Measurements from ENCODE around the gene DDX10.
A peak's percentile ranks its signal among the peaks of the same experiment; 100 is the strongest.

DDX10 gene

DNA sequence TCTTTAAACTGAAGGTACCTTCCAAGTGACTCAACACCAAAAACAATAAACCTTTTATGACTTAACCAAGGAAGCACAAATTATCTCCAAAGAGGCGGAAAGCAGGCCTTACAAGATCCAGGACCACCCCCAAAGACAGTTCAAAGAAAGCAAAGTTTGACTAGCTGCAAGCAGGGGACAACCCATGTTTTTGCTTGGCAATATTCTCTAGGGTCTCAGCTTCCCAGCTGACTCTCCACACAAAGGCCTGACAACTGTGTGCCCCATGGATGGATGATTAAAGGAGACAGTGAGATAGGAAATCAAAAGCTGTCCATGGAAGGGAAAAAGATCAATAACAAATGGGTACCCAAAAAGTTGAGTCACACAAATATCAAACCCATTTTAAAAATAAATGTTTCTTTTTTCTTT, 232.2 kb downstream of the DDX10 start:
- no peak overlapping the region for H3K27ac ChIP-seq
- DNase-seq (ENCODE audit: low read depth, low spot score) = no peak

DNA sequence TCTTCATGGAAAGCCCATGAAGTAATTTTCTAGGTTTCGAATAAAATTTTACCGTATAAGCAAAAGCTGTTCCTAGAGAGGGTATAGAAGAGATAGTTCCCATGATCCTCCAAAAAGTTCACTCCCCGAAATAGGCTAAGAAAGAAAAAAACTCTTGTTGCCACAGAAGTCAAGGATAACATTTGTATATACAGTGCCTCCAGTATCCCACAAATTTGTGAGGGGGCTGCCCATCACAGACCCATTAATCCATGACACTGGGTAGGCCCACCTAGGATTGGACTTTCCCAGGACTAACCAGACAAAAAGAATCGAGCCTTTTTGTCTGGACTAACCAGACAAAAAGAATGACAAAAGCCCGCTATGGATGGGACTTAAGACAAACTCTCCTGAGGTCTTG, 233.0 kb downstream of the DDX10 start:
- TF ChIP-seq POLR2AphosphoS5 (IDR thresholded peaks at IDR 0.05; ENCODE audit: borderline replicate concordance, low read depth, low read length) = no peak
- TF ChIP-seq FOXP2 (optimal IDR thresholded peaks at IDR 0.05; ENCODE audit: control extremely low read depth, extremely low read length, insufficient read depth) = no peak
- no peak for TF ChIP-seq EZH2 (IDR thresholded peaks at IDR 0.05)

More for the DNA sequence above, 232.2 kb downstream of the DDX10 start:
- Histone ChIP-seq H3K36me3 (ENCODE audit: insufficient read depth, low read length) (0 out of 2 replicates have a peak, but pooled peaks cover 3% of the 10 kb centered on the region), H3K9me3 (ENCODE audit: low read depth, low read length) (no peaks in the 10 kb centered on the region), H3K4me3 (no peak overlapping the region), H3K9ac (ENCODE audit: insufficient read length) (no peak overlapping the region)
- TF ChIP-seq POLR2AphosphoS5 (IDR thresholded peaks at IDR 0.05; ENCODE audit: borderline replicate concordance, low read depth, low read length) (no peak), EZH2 (IDR thresholded peaks at IDR 0.05) (no peak), FOXP2 (optimal IDR thresholded peaks at IDR 0.05; ENCODE audit: control extremely low read depth, extremely low read length, insufficient read depth) (no peak)

DNA sequence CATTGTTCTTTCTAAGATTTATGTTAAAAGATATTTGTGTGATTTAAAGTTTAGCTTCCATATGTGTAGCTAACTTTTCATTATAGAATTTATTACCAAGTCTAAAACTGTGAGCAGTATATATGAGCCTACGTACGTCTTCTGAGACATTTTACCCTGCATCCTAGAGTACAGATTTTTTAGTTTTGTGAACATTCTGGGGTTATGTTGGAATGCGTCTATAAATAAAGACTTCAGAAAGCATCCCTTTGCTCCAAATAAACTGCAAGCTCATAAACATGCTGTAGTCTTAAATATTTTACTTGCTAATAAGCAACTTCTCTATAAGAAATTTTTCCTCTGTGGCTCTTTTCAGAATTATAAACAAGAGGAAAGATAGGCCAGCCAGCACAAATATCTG, 236.5 kb downstream of the DDX10 start:
- TF ChIP-seq EZH2 (IDR thresholded peaks at IDR 0.05) = no peak
- no peak for TF ChIP-seq FOXP2 (optimal IDR thresholded peaks at IDR 0.05; ENCODE audit: control extremely low read depth, extremely low read length, insufficient read depth)
- TF ChIP-seq POLR2AphosphoS5 (IDR thresholded peaks at IDR 0.05; ENCODE audit: borderline replicate concordance, low read depth, low read length) = no peak
- Histone ChIP-seq H3K9ac (ENCODE audit: insufficient read length) (no peak overlapping the region), H3K9me3 (ENCODE audit: low read depth, low read length) (no peaks in the 10 kb centered on the region), H3K27ac (no peak overlapping the region), H3K4me3 (no peak overlapping the region), H3K36me3 (ENCODE audit: insufficient read depth, low read length) (0 out of 2 replicates have a peak, but pooled peaks cover 3% of the 10 kb centered on the region)
- no peak for DNase-seq (ENCODE audit: low read depth, low spot score)

More for the DNA sequence above, 233.0 kb downstream of the DDX10 start:
- no peak overlapping the region for H3K27ac ChIP-seq
- H3K9me3 ChIP-seq (ENCODE audit: low read depth, low read length) = no peaks in the 10 kb centered on the region
- DNase-seq (ENCODE audit: low read depth, low spot score) = no peak
- no peak overlapping the region for H3K9ac ChIP-seq (ENCODE audit: insufficient read length)
- no peak overlapping the region for H3K4me3 ChIP-seq
- 0 out of 2 replicates have a peak, but pooled peaks cover 3% of the 10 kb centered on the region for H3K36me3 ChIP-seq (ENCODE audit: insufficient read depth, low read length)

DNA sequence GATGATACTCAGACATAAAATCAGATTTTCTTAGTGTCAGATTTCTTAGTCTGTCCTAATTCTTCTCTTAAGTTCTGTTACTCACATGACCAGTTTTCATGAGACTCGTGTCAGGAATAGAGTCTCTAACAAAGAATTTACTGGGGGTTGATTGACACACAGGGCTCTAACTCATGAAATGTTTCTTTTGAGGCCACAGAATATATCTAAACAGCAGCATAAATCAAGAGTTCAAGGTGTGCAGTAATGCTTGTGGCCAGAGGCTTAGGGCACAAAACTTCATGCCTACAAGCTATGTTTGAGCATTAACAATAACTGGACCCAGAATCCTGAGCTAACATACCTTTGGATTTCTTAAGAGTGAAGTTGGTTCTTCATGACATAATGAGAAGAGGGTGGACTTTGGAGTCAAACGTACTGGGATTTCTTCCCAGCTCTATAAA, 237.2 kb downstream of the DDX10 start:
- DNase-seq (ENCODE audit: low read depth, low spot score) = no peak

DNA sequence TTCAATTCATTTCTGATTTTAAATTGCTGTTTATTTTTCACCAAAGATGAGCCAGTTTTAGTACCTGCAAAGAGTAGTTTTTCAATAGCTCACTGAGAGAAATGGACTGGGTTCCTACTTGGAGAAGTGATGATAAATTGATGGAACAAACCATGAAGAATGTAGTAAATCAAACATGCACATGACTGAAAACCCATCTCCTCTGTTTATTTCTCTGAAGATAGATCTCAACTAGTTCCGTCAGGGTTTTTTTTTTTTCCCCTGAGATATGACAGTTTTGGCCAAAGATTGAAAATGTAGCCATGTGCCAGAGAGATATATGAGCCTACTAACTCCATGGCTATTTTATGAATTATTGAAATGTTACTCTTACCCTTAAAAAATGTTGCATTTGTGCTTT, 239.6 kb downstream of the DDX10 start:
- TF ChIP-seq POLR2AphosphoS5 (IDR thresholded peaks at IDR 0.05; ENCODE audit: borderline replicate concordance, low read depth, low read length) (no peak), FOXP2 (optimal IDR thresholded peaks at IDR 0.05; ENCODE audit: control extremely low read depth, extremely low read length, insufficient read depth) (no peak), EZH2 (IDR thresholded peaks at IDR 0.05) (no peak)
- no peak for DNase-seq (ENCODE audit: low read depth, low spot score)
- no peaks in the 10 kb centered on the region for H3K9me3 ChIP-seq (ENCODE audit: low read depth, low read length)
- no peak overlapping the region for H3K4me3 ChIP-seq
- H3K9ac ChIP-seq (ENCODE audit: insufficient read length) = no peak overlapping the region
- H3K27ac ChIP-seq = no peak overlapping the region
- H3K36me3 ChIP-seq (ENCODE audit: insufficient read depth, low read length) = no peaks in the 10 kb centered on the region

More for the DNA sequence above, 237.2 kb downstream of the DDX10 start:
- Histone ChIP-seq H3K36me3 (ENCODE audit: insufficient read depth, low read length) (0 out of 2 replicates have a peak, but pooled peaks cover 3% of the 10 kb centered on the region), H3K27ac (no peak overlapping the region), H3K9me3 (ENCODE audit: low read depth, low read length) (no peaks in the 10 kb centered on the region), H3K4me3 (no peak overlapping the region), H3K9ac (ENCODE audit: insufficient read length) (no peak overlapping the region)
- no peak for TF ChIP-seq EZH2 (IDR thresholded peaks at IDR 0.05)
- TF ChIP-seq FOXP2 (optimal IDR thresholded peaks at IDR 0.05; ENCODE audit: control extremely low read depth, extremely low read length, insufficient read depth) = no peak
- no peak for TF ChIP-seq POLR2AphosphoS5 (IDR thresholded peaks at IDR 0.05; ENCODE audit: borderline replicate concordance, low read depth, low read length)

DNA sequence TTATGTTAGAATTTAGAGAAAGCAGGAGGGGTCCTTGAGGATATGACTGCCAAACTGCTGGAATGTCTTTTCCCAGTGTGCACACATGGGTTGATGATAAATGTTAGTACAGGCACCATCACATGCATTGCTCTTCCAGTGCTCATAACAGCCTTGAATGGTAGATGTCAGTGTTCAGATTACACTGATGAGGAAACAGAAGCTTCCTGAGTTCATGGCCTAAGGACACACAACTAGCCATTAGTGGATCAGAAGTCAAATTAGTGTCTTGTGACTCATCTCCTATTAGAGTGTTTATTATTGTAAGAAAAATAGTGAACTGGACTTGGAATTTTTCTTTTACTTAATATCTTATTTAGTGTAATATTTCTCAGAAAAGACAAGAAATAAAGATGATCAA, 241.5 kb downstream of the DDX10 start:
- no peaks in the 10 kb centered on the region for H3K9me3 ChIP-seq (ENCODE audit: low read depth, low read length)
- H3K4me3 ChIP-seq = peak overlapping the region; percentile 51
- TF ChIP-seq EZH2 (IDR thresholded peaks at IDR 0.05) = no peak
- no peak for TF ChIP-seq FOXP2 (optimal IDR thresholded peaks at IDR 0.05; ENCODE audit: control extremely low read depth, extremely low read length, insufficient read depth)
- TF ChIP-seq POLR2AphosphoS5 (IDR thresholded peaks at IDR 0.05; ENCODE audit: borderline replicate concordance, low read depth, low read length) = no peak
- peak overlapping the region; percentile 96 for H3K27ac ChIP-seq
- no peak for DNase-seq (ENCODE audit: low read depth, low spot score)
- H3K9ac ChIP-seq (ENCODE audit: insufficient read length) = no peak overlapping the region
- H3K36me3 ChIP-seq (ENCODE audit: insufficient read depth, low read length) = no peaks in the 10 kb centered on the region

DNA sequence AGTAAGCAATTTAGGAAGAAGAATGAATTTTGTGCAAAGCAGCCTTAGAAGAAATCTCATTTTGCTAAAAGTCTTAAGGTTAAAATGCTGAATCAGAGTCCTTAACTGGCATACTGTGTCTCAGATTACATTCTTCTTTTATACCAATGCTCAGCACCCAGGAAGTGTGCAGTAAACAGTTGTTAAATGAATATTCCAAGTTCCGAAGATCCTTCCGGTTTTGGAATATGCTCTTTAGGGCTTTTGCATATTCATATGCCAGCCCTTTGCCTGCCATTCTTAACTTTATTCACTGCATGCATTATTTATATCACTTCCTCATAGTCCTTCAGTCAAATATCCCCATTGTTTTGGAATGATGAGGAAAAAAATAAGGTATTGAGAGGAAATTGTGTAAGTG, 242.0 kb downstream of the DDX10 start:
- H3K9ac ChIP-seq (ENCODE audit: insufficient read length) = no peak overlapping the region
- DNase-seq (ENCODE audit: low read depth, low spot score) = peak; percentile 94
- no peaks in the 10 kb centered on the region for H3K36me3 ChIP-seq (ENCODE audit: insufficient read depth, low read length)
- H3K4me3 ChIP-seq = peak overlapping the region; percentile 51
- no peaks in the 10 kb centered on the region for H3K9me3 ChIP-seq (ENCODE audit: low read depth, low read length)
- peak overlapping the region; percentile 96 for H3K27ac ChIP-seq
- no peak; the same call in 1 of the 2 replicates for TF ChIP-seq POLR2AphosphoS5 (IDR thresholded peaks at IDR 0.05; ENCODE audit: borderline replicate concordance, low read depth, low read length)
- TF ChIP-seq FOXP2 (optimal IDR thresholded peaks at IDR 0.05; ENCODE audit: control extremely low read depth, extremely low read length, insufficient read depth) = no peak
- TF ChIP-seq EZH2 (IDR thresholded peaks at IDR 0.05) = no peak

DNA sequence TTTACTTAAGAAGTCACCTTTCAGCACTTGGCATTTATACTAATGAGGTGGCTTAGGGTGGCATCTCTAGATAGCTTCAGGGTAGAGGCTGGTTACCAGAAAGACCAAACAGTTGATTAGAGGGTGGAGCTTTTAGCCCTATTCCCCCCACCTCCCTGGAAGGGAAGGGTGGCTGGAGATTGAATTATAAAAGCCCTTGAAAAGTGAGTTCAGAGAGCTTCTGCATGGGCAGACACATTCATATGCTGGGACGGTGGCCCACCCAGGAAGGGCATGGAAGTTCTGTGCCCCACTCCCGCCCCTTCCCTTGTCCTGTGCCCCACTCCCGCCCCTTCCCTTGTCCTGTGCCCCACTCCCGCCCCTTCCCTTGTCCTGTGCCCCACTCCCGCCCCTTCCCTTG, 244.2 kb downstream of the DDX10 start:
- no peak overlapping the region for H3K9ac ChIP-seq (ENCODE audit: insufficient read length)
- no peak for DNase-seq (ENCODE audit: low read depth, low spot score)
- no peaks in the 10 kb centered on the region for H3K36me3 ChIP-seq (ENCODE audit: insufficient read depth, low read length)
- H3K4me3 ChIP-seq = no peak overlapping the region
- no peaks in the 10 kb centered on the region for H3K9me3 ChIP-seq (ENCODE audit: low read depth, low read length)
- TF ChIP-seq POLR2AphosphoS5 (IDR thresholded peaks at IDR 0.05; ENCODE audit: borderline replicate concordance, low read depth, low read length) (no peak), EZH2 (IDR thresholded peaks at IDR 0.05) (no peak), FOXP2 (optimal IDR thresholded peaks at IDR 0.05; ENCODE audit: control extremely low read depth, extremely low read length, insufficient read depth) (no peak)
- H3K27ac ChIP-seq = no peak overlapping the region

DNA sequence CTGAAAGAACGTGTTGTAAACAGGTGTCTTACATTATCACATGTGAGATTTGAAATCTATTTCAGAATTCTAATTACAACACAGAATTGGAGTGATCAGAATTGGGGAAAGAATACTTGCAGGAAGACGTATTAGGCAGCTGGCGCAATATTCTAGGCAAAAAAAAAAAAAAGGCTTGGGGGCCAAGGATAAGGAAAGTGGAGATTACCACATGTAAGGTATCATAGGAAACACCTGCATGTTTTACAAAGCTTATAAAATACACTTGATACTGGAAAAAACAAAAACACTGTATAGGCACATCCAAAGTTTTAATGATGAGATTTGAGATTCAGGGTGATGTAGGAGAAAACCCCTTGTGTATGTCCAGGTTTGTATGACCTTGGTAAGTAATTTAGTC, 245.1 kb downstream of the DDX10 start:
- no peak overlapping the region for H3K4me3 ChIP-seq
- no peak for TF ChIP-seq POLR2AphosphoS5 (IDR thresholded peaks at IDR 0.05; ENCODE audit: borderline replicate concordance, low read depth, low read length)
- no peak for TF ChIP-seq FOXP2 (optimal IDR thresholded peaks at IDR 0.05; ENCODE audit: control extremely low read depth, extremely low read length, insufficient read depth)
- TF ChIP-seq EZH2 (IDR thresholded peaks at IDR 0.05) = no peak

More for the DNA sequence above, 245.1 kb downstream of the DDX10 start:
- no peaks in the 10 kb centered on the region for H3K9me3 ChIP-seq (ENCODE audit: low read depth, low read length)
- no peaks in the 10 kb centered on the region for H3K36me3 ChIP-seq (ENCODE audit: insufficient read depth, low read length)
- H3K27ac ChIP-seq = no peak overlapping the region
- H3K9ac ChIP-seq (ENCODE audit: insufficient read length) = no peak overlapping the region
- no peak for DNase-seq (ENCODE audit: low read depth, low spot score)
